GM12878 (cell line): ENCODE results near the gene TIGD2. TPM values are rescaled to one million over a fixed set of nuclear protein-coding genes. Genes with fewer than 3 reads are reported as not detected.
A peak's percentile ranks its signal among the peaks of the same experiment; 100 is the strongest.

Experiments used
- BACH1 ChIP-seq: fragments of 450-650 bp; IDR thresholded peaks from 2 replicates; pipeline ENCODE4 v1.6.1; 2017; ENCODE audit warnings: mild to moderate bottlenecking, borderline replicate concordance
- BHLHE40 ChIP-seq, 2 experiments: fragments of 450-650 bp in 1 of 2; IDR thresholded peaks; 2 replicates each; pipeline ENCODE4 v1.6.1; 2011 to 2017; ENCODE audit warnings: low read depth in 2 of 2, borderline replicate concordance in 1 of 2, improper control_type of control experiment in 1 of 2, low read length in 1 of 2, mild to moderate bottlenecking in 1 of 2
- BMI1 ChIP-seq: fragments of 450-650 bp; IDR thresholded peaks from 2 replicates; pipeline ENCODE4 v1.6.1; 2016; ENCODE audit warnings: mild to moderate bottlenecking, moderate library complexity, borderline replicate concordance
- CREB1 ChIP-seq: IDR thresholded peaks from 2 replicates; pipeline ENCODE4 v1.6.1; 2012; ENCODE audit warnings: low read depth, mild to moderate bottlenecking, inconsistent platforms
- CTCF ChIP-seq, 3 experiments: IDR thresholded peaks in 2 of 3; conservative IDR thresholded peaks in 1 of 3; 2 replicates each; pipeline ENCODE4 v1.5.1; 2011; ENCODE audit warnings: low read depth in 3 of 3, low read length in 3 of 3, mild to moderate bottlenecking in 3 of 3, control low read depth in 2 of 3, moderate library complexity in 2 of 3, inconsistent platforms in 1 of 3, mixed read lengths in 1 of 3; ENCODE audit not compliant: control insufficient read depth in 2 of 3, insufficient read depth in 1 of 3; ENCODE audit errors: extremely low read depth in 1 of 3
- E2F8 ChIP-seq: fragments of 450-650 bp; IDR thresholded peaks from 2 replicates; pipeline ENCODE4 v1.6.1; 2018; ENCODE audit warnings: mild to moderate bottlenecking, low read depth, moderate library complexity; ENCODE audit not compliant: partially characterized antibody
- E4F1 ChIP-seq: fragments of 450-650 bp; IDR thresholded peaks from 2 replicates; pipeline ENCODE4 v1.6.1; 2018; ENCODE audit warnings: borderline replicate concordance, mild to moderate bottlenecking; ENCODE audit not compliant: partially characterized antibody
- FOXK2 ChIP-seq: fragments of 450-650 bp; IDR thresholded peaks from 2 replicates; pipeline ENCODE4 v1.6.1; 2017; ENCODE audit warnings: mild to moderate bottlenecking, moderate library complexity
- HDAC2 ChIP-seq: fragments of 200-600 bp; sonication (generic); IDR thresholded peaks from 2 replicates; pipeline ENCODE4 v1.6.1; 2017
- HSF1 ChIP-seq: fragments of 150-350 bp; IDR thresholded peaks from 2 replicates; pipeline ENCODE4 v1.6.1; 2014; ENCODE audit warnings: mild to moderate bottlenecking, low read depth, low read length
- JUNB ChIP-seq: IDR thresholded peaks from 2 replicates; pipeline ENCODE4 v1.6.1; 2016; ENCODE audit warnings: antibody characterized with exemption, mild to moderate bottlenecking
- NBN ChIP-seq: fragments of 450-650 bp; IDR thresholded peaks from 2 replicates; pipeline ENCODE4 v1.6.1; 2016
- NFYA ChIP-seq: IDR thresholded peaks from 2 replicates; pipeline ENCODE4 v1.6.1; 2011; ENCODE audit warnings: low read depth, mild to moderate bottlenecking, low read length, improper control_type of control experiment, borderline replicate concordance
- NR2F1 ChIP-seq: fragments of 450-650 bp; conservative IDR thresholded peaks from 2 replicates; pipeline ENCODE4 v1.6.1; 2017; ENCODE audit warnings: mild to moderate bottlenecking
- PBX3 ChIP-seq: IDR thresholded peaks from 2 replicates; pipeline ENCODE4 v1.6.1; 2011; ENCODE audit warnings: mild to moderate bottlenecking, low read depth, low read length, moderate library complexity; ENCODE audit not compliant: insufficient replicate concordance
- POLR2A ChIP-seq: IDR thresholded peaks from 2 replicates; pipeline ENCODE4 v1.6.1; 2011; ENCODE audit warnings: low read depth, mild to moderate bottlenecking, low read length
- RAD21 ChIP-seq: IDR thresholded peaks from 2 replicates; pipeline ENCODE4 v1.6.1; 2011; ENCODE audit warnings: mild to moderate bottlenecking, low read depth, low read length, moderate library complexity; ENCODE audit not compliant: insufficient read depth
- ZNF274 ChIP-seq: IDR thresholded peaks from one replicate; pipeline ENCODE4 v1.8.0; 2011; ENCODE audit not compliant: insufficient read length, insufficient read depth
- ZZZ3 ChIP-seq: IDR thresholded peaks from 2 replicates; pipeline ENCODE4 v1.6.1; 2011; ENCODE audit warnings: low read depth; ENCODE audit not compliant: control insufficient read depth, insufficient read length
- polyA plus RNA-seq, 11 experiments: library from polyadenylated mRNA; depleted of rRNA in 4 of 11; unstranded in 6 of 11; stranded (reverse) in 5 of 11; fragments of >200 nt; fragmentation: Nextera tagmentation in 4 of 11; fragmentation: Illumina TruSeq in 1 of 11; extraction: Ambion mirVana in 4 of 11; extraction: Trizol in 1 of 11; gene quantifications; 1 replicate in 1 of 11; 2 replicates in 10 of 11; pipeline versions ENCODE4 v1.2.1 to v1.2.3, GENCODE V29; 2011 to 2016; ENCODE audit warnings: inconsistent platforms in 2 of 11, missing spikeins in 2 of 11, low read depth in 1 of 11
- total RNA-seq, 4 experiments: library from RNA; depleted of rRNA in 3 of 4; stranded (reverse); fragments of >200 nt in 3 of 4; fragmentation: Illumina TruSeq in 1 of 4; extraction: Trizol in 1 of 4; gene quantifications; 2 replicates each; pipeline versions ENCODE4 v1.2.1 to v1.2.3, GENCODE V29; 2013 to 2021

Gene TIGD2
- total and polyA plus RNA-seq, 10 of the 15 experiments (the other 5 are each of a cell fraction or from before 2014, with no cell fraction given): 2.4 to 8.4 (median 5.0) TPM

GRCh38 chr4:89110986-89111832, at the start of gene TIGD2 (continued):
- TF ChIP-seq CTCF (IDR thresholded peaks at IDR 0.05 in 2 of 3, conservative IDR thresholded peaks at IDR 0.05 in 1 of 3; ENCODE audit: control insufficient read depth in 2 of 3, extremely low read depth in 1 of 3, insufficient read depth in 1 of 3, low read depth in 3 of 3, low read length in 3 of 3): peak; percentile 66 to 83 (median 75)
- no peak; the same call in 1 of the 2 replicates for TF ChIP-seq NR2F1
- TF ChIP-seq JUNB: no peak
- TF ChIP-seq PBX3: no peak
- peak; percentile 48; the same call in 1 of the 2 replicates for TF ChIP-seq CREB1
- TF ChIP-seq NBN: peak; percentile 85
- no peak for TF ChIP-seq E4F1
- TF ChIP-seq HDAC2: no peak
- TF ChIP-seq POLR2A: peak; percentile 98
- peak; percentile 88 to 96 for TF ChIP-seq BHLHE40 (IDR thresholded peaks at IDR 0.05; ENCODE audit: borderline replicate concordance in 1 of 2, low read depth in 2 of 2, low read length in 1 of 2)
- TF ChIP-seq BMI1: no peak
- no peak for TF ChIP-seq NFYA
- no peak for TF ChIP-seq HSF1
- TF ChIP-seq E2F8: no peak
- TF ChIP-seq BACH1: peak; percentile 78
- TF ChIP-seq RAD21: peak; percentile 60
- peak; percentile 95 for TF ChIP-seq FOXK2
- TF ChIP-seq ZNF274: no peak
- no peak for TF ChIP-seq ZZZ3
